ENCODE data around the gene CEP112. TPM values are rescaled to one million over a fixed set of nuclear protein-coding genes. Genes with fewer than 3 reads are reported as not detected.

Gene CEP112
- total and polyA plus RNA-seq, 8 donors: 8.4 to 11.4 (median 9.8) TPM

DNA sequence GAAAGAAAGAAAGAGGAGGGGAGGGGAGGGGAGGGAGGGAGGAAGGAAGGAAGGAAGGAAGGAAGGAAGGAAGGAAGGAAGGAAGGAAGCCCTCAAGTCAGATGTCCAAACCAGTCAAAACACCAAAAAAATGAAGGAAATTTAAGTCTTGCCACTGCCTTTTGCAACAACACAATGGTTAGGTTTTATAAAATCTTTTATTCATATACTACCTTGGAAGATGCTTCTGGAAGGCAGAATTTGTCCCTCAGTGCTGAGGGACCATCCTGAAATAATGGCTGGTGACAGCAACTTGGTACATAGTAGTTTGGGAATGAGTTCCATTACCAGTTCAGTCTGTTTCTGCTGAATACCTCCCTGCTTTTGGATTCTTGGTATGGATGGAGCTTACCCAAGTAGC, 29.4 kb upstream of the CEP112 start:
- H3K4me3 ChIP-seq: no peak overlapping the region
- no peaks in the 10 kb centered on the region for H3K4me1 ChIP-seq
- intact Hi-C loops (cut with DNase I): no loop called here
- DNase-seq (no peak), ATAC-seq (no peak), FAIRE-seq (no peak)
- H3K27ac ChIP-seq: no peak overlapping the region
- H3K9me3 ChIP-seq: no peaks in the 10 kb centered on the region
- no peaks in the 10 kb centered on the region for H3K27me3 ChIP-seq
- TF ChIP-seq, protein P1, sequence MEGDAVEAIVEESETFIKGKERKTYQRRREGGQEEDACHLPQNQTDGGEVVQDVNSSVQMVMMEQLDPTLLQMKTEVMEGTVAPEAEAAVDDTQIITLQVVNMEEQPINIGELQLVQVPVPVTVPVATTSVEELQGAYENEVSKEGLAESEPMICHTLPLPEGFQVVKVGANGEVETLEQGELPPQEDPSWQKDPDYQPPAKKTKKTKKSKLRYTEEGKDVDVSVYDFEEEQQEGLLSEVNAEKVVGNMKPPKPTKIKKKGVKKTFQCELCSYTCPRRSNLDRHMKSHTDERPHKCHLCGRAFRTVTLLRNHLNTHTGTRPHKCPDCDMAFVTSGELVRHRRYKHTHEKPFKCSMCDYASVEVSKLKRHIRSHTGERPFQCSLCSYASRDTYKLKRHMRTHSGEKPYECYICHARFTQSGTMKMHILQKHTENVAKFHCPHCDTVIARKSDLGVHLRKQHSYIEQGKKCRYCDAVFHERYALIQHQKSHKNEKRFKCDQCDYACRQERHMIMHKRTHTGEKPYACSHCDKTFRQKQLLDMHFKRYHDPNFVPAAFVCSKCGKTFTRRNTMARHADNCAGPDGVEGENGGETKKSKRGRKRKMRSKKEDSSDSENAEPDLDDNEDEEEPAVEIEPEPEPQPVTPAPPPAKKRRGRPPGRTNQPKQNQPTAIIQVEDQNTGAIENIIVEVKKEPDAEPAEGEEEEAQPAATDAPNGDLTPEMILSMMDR (IDR thresholded peaks at IDR 0.05): no peak
- H3K36me3 ChIP-seq: no peaks in the 10 kb centered on the region

DNA sequence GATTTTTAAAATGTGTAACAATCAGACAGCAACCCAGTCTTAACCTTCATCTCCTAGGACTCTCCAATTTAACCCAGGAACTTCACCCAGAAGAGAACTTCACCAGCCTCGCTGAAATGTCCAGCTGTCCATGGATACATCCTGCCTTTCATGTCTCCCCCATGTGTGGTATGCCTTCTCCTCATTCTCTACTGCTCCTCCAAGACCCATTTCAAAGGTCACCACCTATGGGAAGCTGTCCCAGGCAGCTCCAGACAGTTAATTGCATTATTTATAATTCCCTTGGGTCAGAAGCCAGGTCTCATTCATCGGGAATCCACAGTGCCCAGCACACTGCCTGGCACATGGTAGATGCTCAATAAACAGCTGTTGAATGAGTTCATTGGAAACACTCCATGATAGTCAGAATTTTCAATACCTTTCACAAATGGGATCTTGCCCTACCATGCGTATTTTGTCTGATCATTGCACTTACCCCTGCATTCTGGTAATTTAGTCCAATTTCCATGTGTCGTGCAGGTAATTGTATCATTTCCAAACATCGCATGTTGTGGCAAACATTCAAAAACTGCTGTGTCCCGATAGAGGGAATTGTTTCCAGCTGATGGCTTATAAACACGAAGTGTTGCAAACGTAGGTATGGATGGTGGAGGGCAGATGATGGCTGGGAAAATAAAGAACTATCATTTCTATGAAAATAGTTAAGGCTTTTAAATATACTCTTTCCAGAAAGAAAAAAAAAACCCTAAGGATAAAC, 28.3 kb upstream of the CEP112 start:
- DNase-seq: no peak
- no peak for ATAC-seq
- WGBS, 2 donors: 83 to 90% methylated on average over 8 of the region's 8 CpGs
- Histone ChIP-seq H3K4me3 (no peak overlapping the region), H3K4me1 (no peaks in the 10 kb centered on the region), H3K27ac (no peak overlapping the region), H3K27me3 (no peaks in the 10 kb centered on the region), H3K36me3 (no peaks in the 10 kb centered on the region), H3K9me3 (no peaks in the 10 kb centered on the region)
- TF ChIP-seq, protein P1 (IDR thresholded peaks at IDR 0.05): no peak
- no peak for FAIRE-seq
- intact Hi-C loops (cut with DNase I): no loop called here

DNA sequence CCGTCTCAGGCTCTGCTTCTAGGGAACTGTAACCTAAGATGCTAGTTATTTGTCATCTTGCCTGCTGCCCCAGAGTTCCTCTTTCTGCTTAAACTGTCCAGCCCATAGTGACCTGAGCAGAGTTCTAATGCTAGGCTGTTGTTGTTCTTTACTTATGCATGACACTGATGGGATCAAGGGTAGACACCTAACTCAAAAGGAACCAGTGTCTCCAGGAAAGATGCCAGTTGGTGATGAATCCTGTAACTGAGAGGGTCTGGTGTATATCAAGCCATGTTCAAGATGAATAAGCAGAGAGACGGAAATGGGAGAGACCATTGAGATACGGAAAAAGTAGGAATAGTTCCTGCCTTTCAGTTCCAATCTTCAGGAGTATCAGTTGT, 23.6 kb upstream of the CEP112 start:
- no peaks in the 10 kb centered on the region for H3K36me3 ChIP-seq
- WGBS, 2 donors: 89 to 97% methylated on average over 3 of the region's 3 CpGs
- DNase-seq: no peak
- no peaks in the 10 kb centered on the region for H3K4me1 ChIP-seq
- no peaks in the 10 kb centered on the region for H3K27me3 ChIP-seq
- no peaks in the 10 kb centered on the region for H3K9me3 ChIP-seq
- TF ChIP-seq, protein P1 (IDR thresholded peaks at IDR 0.05): no peak
- H3K4me3 ChIP-seq: no peak overlapping the region
- no peak for ATAC-seq
- H3K27ac ChIP-seq: no peak overlapping the region
- intact Hi-C loops (cut with DNase I): no loop called here
- FAIRE-seq: no peak

DNA sequence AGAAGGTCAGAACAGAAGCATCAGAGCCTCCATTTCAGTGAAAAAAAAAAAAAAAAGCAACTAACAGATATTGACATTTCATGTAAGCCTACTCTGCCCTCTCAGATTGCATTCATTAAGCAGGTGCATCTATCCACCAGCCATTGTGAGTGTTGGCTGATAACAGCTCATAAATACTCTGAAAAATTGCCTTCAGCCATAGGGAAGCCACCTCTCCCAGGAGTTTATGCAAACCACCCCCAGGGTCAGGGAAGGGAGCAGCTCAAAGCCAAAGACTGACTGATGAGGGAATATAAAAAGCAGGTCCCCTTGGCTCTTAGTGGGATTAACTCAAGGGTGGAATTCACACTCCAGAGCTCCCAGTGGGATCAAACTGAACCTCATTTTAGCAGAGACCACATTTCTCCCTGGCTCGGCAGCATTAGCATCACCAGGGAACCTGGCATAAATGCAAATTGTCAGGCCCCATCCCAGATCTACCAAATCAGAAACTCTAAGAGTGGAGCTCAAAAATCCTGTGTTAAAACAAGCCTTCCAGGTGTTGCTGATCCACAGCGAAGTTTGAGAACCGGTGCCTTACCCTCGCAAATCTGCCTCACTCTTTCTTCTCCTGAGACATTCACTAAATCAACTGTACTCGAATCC, 23.1 kb upstream of the CEP112 start:
- WGBS, 2 donors: 78 to 87% methylated on average over 5 of the region's 5 CpGs
- Histone ChIP-seq H3K27ac (no peak overlapping the region), H3K27me3 (no peaks in the 10 kb centered on the region), H3K36me3 (no peaks in the 10 kb centered on the region), H3K4me1 (no peaks in the 10 kb centered on the region), H3K9me3 (no peaks in the 10 kb centered on the region), H3K4me3 (no peak overlapping the region)
- FAIRE-seq (no peak), DNase-seq (no peak), ATAC-seq (no peak)
- TF ChIP-seq, protein P1 (IDR thresholded peaks at IDR 0.05): no peak
- intact Hi-C loops (cut with DNase I): no loop called here
